ENCODE data around the gene SVEP1.
"Not testable (repeated sequence)": the region's sequence is repeated elsewhere in the genome, so short reads cannot be mapped to it uniquely, and the experiment has no call there.

SVEP1 gene

GRCh38 chr9:110443866-110444220 is 135.7 kb downstream of the SVEP1 start:
- peak; percentile 72 for DNase-seq (ENCODE audit: low read depth)

GRCh38 chr9:110443146-110443865 is 136.2 kb downstream of the SVEP1 start:
- peak; percentile 59 for DNase-seq (ENCODE audit: low read depth)

- no peak for DNase-seq (ENCODE audit: low read depth)
These were observed 138.7 kb downstream of the SVEP1 start for GRCh38 chr9:110440796-110441195.

GRCh38 chr9:110440172-110440571 is 139.4 kb downstream of the SVEP1 start:
- DNase-seq (ENCODE audit: low read depth) = peak; percentile 65

GRCh38 chr9:110432253-110432652 is 147.3 kb downstream of the SVEP1 start:
- DNase-seq (ENCODE audit: low read depth) = no peak

GRCh38 chr9:110429453-110429852 is 150.1 kb downstream of the SVEP1 start:
- DNase-seq (ENCODE audit: low read depth) = no peak

GRCh38 chr9:110427497-110428104 is 151.9 kb downstream of the SVEP1 start:
- DNase-seq (ENCODE audit: low read depth) = peak; percentile 30

- DNase-seq (ENCODE audit: low read depth) = no peak
These were observed 153.4 kb downstream of the SVEP1 start for GRCh38 chr9:110426052-110426709.

GRCh38 chr9:110414471-110414870 is 165.1 kb downstream of the SVEP1 start:
- no peak for DNase-seq (ENCODE audit: low read depth)

GRCh38 chr9:110410961-110411360 is 168.6 kb downstream of the SVEP1 start:
- no peak for DNase-seq (ENCODE audit: low read depth)

- no peak for DNase-seq (ENCODE audit: low read depth)
These were observed 170.9 kb downstream of the SVEP1 start for GRCh38 chr9:110408598-110408997.

GRCh38 chr9:110405858-110406443 is 173.6 kb downstream of the SVEP1 start:
- DNase-seq (ENCODE audit: low read depth) = no peak

- DNase-seq (ENCODE audit: low read depth) = no peak
These were observed 175.1 kb downstream of the SVEP1 start for GRCh38 chr9:110404473-110404872.

- DNase-seq (ENCODE audit: low read depth) = no peak
These were observed 179.6 kb downstream of the SVEP1 start for GRCh38 chr9:110399983-110400382.

- DNase-seq (ENCODE audit: low read depth) = not testable (repeated sequence)
These were observed 180.5 kb downstream of the SVEP1 start for GRCh38 chr9:110398992-110399391.

GRCh38 chr9:110391826-110392485 is 187.6 kb downstream of the SVEP1 start:
- DNase-seq (ENCODE audit: low read depth) = no peak

GRCh38 chr9:110389148-110389750 is 190.3 kb downstream of the SVEP1 start:
- DNase-seq (ENCODE audit: low read depth) = no peak

GRCh38 chr9:110383491-110383890 is 196.1 kb downstream of the SVEP1 start:
- no peak for DNase-seq (ENCODE audit: low read depth)

GRCh38 chr9:110382731-110383130 is 196.8 kb downstream of the SVEP1 start:
- DNase-seq (ENCODE audit: low read depth) = no peak

GRCh38 chr9:110371411-110372007 is 208.0 kb downstream of the SVEP1 start:
- DNase-seq (ENCODE audit: low read depth) = no peak

GRCh38 chr9:110370315-110370714 is 209.2 kb downstream of the SVEP1 start:
- DNase-seq (ENCODE audit: low read depth) = no peak

- no peak for DNase-seq (ENCODE audit: low read depth)
These were observed 215.1 kb downstream of the SVEP1 start for GRCh38 chr9:110364451-110364850.

All from fibroblast of the conjunctiva (primary cell).